Left lung (tissue), 10 donors: ENCODE results near the gene KNCN. TPM values are rescaled to one million over a fixed set of nuclear protein-coding genes. Genes with fewer than 3 reads are reported as not detected.

Experiments
- ATAC-seq: fragments of 200-7000 bp; cut with Tn5 transposase; one replicate; pipeline ENCODE4 v1.9.1; 2020; ENCODE audit warnings: moderate library complexity
- DNase-seq, 4 donors: peaks; one replicate each; pipeline ENCODE4 v3.0.0-alpha.2; 2013 to 2020
- H3K27ac ChIP-seq, 2 donors: fragments of 200-600 bp; sonication (generic) in 1 of 2; one replicate each; pipeline versions ENCODE4 v1.5.0 to v1.8.0; 2020 to 2021
- H3K27me3 ChIP-seq, 2 donors: fragments of 200-600 bp; sonication (generic) in 1 of 2; one replicate each; pipeline versions ENCODE4 v1.5.0 to v1.8.0; 2020 to 2021
- H3K36me3 ChIP-seq, 2 donors: fragments of 200-600 bp; sonication (generic) in 1 of 2; one replicate each; pipeline versions ENCODE4 v1.5.0 to v1.8.0; 2020 to 2021
- H3K4me1 ChIP-seq, 2 donors: fragments of 200-600 bp; one replicate each; pipeline ENCODE4 v1.8.0; 2021
- H3K4me3 ChIP-seq, 2 donors: fragments of 200-600 bp; sonication (generic) in 1 of 2; one replicate each; pipeline versions ENCODE4 v1.5.0 to v1.8.0; 2020 to 2021; ENCODE audit warnings: mild to moderate bottlenecking in 1 of 2
- H3K9me3 ChIP-seq, 2 donors: fragments of 200-600 bp; sonication (generic) in 1 of 2; one replicate each; pipeline versions ENCODE4 v1.5.0 to v1.8.0; 2020 to 2021
- intact Hi-C, 2 donors: fragments of 100-400 bp; cut with DNase I; formaldehyde crosslinking; loops; one replicate each; pipeline versions ENCODE4 v1.11.2 to v1.14.2; 2022
- polyA plus RNA-seq, 6 donors: library from polyadenylated mRNA; unstranded; fragments of 120-200 nt; gene quantifications; one replicate each; pipeline ENCODE4 v1.2.1, GENCODE V29; 2013; ENCODE audit not compliant: insufficient read length in 6 of 6
- total RNA-seq, 2 donors: library from RNA; stranded (reverse); fragmentation: NEBNext Ultra II Directional; extraction: Animal tissue kit (Norgen Biotek cat#: 25700); gene quantifications; one replicate each; pipeline ENCODE4 v1.2.1, GENCODE V29; 2021
- TF ChIP-seq, protein P1 (sequence below), 2 donors: fragments of 200-600 bp; sonication (generic) in 1 of 2; IDR thresholded peaks; one replicate each; pipeline versions ENCODE4 v1.5.0 to v1.8.0; 2021; ENCODE audit warnings: antibody characterized with exemption in 2 of 2
- donor health status: DM: no; HTN: yes; CAD: no.
- donor health status: DM: no; HTN: no; CAD: no.

The KNCN gene
- total and polyA plus RNA-seq, 8 donors = 0.07 to 0.34 (median 0.20) TPM; not detected in 5

DNA sequence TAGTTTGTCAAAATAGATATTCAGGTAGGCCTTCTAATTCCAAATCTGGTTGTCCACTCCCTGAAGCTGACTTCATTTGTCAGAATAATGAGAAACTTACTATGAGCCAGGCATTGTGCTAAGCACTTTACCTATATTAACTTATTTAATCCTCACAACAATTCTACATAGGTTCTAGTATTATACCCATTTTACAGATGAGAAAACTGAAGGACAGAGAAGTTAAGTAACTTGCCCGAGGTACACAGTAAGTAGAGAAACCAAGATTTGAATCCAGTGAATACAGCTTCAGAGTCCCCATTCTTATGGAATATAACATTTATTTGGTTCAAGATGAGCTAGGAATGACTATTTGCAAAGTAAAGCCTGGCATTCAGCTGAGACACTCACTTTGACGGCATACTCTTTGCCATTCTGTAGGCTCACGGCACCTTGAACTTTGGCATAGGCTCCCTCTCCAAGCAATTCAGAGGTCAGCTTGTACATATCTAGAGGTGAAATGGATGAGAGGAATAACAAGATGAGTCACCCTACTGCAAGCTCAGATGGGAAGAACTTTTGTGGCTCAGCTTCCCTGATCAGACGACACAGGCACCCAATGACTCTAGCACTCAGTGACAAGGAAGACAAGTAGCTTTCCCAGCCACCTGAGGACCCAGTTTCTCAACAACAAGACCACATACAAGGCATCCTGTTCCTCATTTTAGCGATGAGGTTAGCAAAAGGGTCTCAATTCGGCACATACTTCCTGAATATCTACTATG, 28.9 kb upstream of the KNCN start:
- peak overlapping the region in 1 of 2 donors; percentile 88 for H3K27ac ChIP-seq
- no peaks in the 10 kb centered on the region for H3K9me3 ChIP-seq
- DNase-seq (no peak), ATAC-seq (no peak)
- TF ChIP-seq, protein P1, sequence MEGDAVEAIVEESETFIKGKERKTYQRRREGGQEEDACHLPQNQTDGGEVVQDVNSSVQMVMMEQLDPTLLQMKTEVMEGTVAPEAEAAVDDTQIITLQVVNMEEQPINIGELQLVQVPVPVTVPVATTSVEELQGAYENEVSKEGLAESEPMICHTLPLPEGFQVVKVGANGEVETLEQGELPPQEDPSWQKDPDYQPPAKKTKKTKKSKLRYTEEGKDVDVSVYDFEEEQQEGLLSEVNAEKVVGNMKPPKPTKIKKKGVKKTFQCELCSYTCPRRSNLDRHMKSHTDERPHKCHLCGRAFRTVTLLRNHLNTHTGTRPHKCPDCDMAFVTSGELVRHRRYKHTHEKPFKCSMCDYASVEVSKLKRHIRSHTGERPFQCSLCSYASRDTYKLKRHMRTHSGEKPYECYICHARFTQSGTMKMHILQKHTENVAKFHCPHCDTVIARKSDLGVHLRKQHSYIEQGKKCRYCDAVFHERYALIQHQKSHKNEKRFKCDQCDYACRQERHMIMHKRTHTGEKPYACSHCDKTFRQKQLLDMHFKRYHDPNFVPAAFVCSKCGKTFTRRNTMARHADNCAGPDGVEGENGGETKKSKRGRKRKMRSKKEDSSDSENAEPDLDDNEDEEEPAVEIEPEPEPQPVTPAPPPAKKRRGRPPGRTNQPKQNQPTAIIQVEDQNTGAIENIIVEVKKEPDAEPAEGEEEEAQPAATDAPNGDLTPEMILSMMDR (IDR thresholded peaks at IDR 0.05) = no peak
- peaks cover 8 to 68% of the 10 kb centered on the region in 2 donors for H3K4me1 ChIP-seq
- intact Hi-C loops = no loop called here
- no peaks in the 10 kb centered on the region for H3K27me3 ChIP-seq
- no peak overlapping the region for H3K4me3 ChIP-seq
- H3K36me3 ChIP-seq = peaks cover 0 to 84% of the 10 kb centered on the region in 2 donors

DNA sequence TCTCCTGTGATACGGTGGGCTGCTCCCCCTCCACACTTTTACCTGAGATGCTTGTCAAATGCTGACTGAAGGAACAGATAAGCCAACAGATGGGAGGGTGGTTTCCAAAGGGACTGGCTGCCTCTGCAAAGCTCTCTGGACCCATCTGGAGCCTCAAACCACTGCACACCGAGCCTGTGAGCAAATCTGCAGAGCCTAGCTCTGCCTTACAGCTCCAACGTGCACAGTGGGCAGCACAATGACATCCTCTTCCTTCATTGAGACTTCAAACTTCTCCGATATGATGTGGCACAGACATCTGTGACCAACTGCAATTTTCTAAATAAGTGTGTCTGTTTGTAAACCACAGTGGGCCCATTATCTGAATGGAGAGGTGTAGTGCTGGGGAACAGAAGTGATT, 26.2 kb upstream of the KNCN start:
- intact Hi-C loops = no loop called here
- peaks cover 0 to 85% of the 10 kb centered on the region in 2 donors for H3K36me3 ChIP-seq
- ATAC-seq (no peak), DNase-seq (no peak)
- no peaks in the 10 kb centered on the region for H3K9me3 ChIP-seq
- no peak overlapping the region for H3K27ac ChIP-seq
- peaks cover 8 to 43% of the 10 kb centered on the region in 2 donors for H3K4me1 ChIP-seq
- no peak overlapping the region for H3K4me3 ChIP-seq
- TF ChIP-seq, protein P1 (IDR thresholded peaks at IDR 0.05) = no peak
- no peaks in the 10 kb centered on the region for H3K27me3 ChIP-seq

DNA sequence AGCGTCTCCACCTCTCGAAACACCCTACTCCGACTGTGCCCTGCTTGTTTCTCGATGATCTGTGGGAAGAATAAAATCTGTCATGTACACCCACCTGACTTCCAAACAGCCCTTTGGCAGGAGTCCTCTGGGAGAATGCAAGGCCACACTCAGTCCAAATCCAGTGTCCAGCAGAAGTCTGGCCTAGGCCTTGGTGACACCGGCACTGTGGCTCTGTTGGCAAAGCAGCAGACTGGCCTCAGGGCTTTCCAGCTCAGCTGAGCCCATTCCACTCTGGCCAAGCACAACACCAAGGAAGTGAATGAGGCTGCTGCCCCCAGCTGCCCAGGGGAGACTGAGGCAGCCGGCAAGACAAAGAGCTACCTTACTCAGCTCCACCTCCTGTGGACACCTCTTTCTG, 25.1 kb upstream of the KNCN start:
- Histone ChIP-seq H3K4me1 (peaks cover 2 to 32% of the 10 kb centered on the region in 2 donors), H3K36me3 (peaks cover 0 to 88% of the 10 kb centered on the region in 2 donors), H3K9me3 (no peaks in the 10 kb centered on the region), H3K27ac (no peak overlapping the region), H3K4me3 (no peak overlapping the region), H3K27me3 (no peaks in the 10 kb centered on the region)
- TF ChIP-seq, protein P1 (IDR thresholded peaks at IDR 0.05) = no peak
- intact Hi-C loops = no loop called here
- no peak for ATAC-seq
- DNase-seq = no peak

DNA sequence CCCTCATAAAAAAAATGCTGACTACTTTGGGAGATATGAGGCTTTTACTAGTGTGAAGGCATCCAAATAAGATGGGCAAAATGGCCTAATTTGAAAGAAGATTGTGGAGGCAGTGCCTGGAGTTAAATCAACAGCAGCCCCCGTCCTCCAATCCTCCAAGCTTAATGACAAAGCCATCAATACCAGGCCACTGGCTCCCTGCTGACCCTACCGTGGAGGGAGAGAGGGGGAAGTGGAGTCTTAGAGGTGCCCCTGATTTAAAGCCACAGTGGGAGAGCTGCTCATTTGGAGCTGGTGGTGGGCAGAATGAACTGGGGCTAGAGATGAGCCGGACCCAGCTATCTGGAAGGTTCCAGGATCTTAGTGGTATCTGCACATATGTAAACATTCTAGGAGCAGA, 24.3 kb upstream of the KNCN start:
- no peaks in the 10 kb centered on the region for H3K9me3 ChIP-seq
- H3K27ac ChIP-seq = no peak overlapping the region
- TF ChIP-seq, protein P1 (IDR thresholded peaks at IDR 0.05) = no peak
- H3K4me3 ChIP-seq = no peak overlapping the region
- intact Hi-C loops = no loop called here
- no peaks in the 10 kb centered on the region for H3K27me3 ChIP-seq
- ATAC-seq (no peak), DNase-seq (no peak)
- H3K4me1 ChIP-seq = peaks cover 2 to 24% of the 10 kb centered on the region in 2 donors
- H3K36me3 ChIP-seq = peaks cover 0 to 96% of the 10 kb centered on the region in 2 donors

DNA sequence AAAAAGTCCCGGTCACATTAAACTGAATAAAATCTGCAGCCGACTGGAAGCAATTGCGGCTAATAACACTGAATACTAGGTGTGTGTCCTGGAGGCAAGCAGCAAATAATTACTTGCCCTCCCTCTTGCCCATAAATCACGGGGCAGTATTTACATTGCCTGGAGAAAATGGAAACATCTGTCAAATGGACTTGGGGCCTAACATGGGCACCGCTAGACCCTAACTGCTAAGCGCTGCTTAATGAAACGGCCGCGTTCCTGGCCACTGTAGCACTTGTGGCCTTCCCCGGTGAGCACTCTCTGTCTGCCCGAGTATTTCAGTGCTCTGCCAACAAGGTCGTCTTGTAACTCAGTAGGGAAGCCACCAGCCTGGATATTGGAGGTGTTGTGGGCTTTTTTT, 23.9 kb upstream of the KNCN start:
- Histone ChIP-seq H3K4me1 (peaks cover 0 to 19% of the 10 kb centered on the region in 2 donors), H3K4me3 (no peak overlapping the region), H3K27ac (no peak overlapping the region), H3K27me3 (no peaks in the 10 kb centered on the region), H3K9me3 (no peaks in the 10 kb centered on the region), H3K36me3 (peaks cover 0 to 98% of the 10 kb centered on the region in 2 donors)
- no peak for DNase-seq
- TF ChIP-seq, protein P1 (IDR thresholded peaks at IDR 0.05) = no peak
- no peak for ATAC-seq
- intact Hi-C loops = no loop called here
